Endothelial cell of hepatic sinusoid (primary cell): ENCODE data around the gene PSMD6.

ENCODE experiments used
- in situ Hi-C: cut with HindIII; loops from 2 replicates; pipeline ENCODE4 v1.10.0; 2017; ENCODE audit warnings: low sequenced_read_pairs

PSMD6 gene

DNA sequence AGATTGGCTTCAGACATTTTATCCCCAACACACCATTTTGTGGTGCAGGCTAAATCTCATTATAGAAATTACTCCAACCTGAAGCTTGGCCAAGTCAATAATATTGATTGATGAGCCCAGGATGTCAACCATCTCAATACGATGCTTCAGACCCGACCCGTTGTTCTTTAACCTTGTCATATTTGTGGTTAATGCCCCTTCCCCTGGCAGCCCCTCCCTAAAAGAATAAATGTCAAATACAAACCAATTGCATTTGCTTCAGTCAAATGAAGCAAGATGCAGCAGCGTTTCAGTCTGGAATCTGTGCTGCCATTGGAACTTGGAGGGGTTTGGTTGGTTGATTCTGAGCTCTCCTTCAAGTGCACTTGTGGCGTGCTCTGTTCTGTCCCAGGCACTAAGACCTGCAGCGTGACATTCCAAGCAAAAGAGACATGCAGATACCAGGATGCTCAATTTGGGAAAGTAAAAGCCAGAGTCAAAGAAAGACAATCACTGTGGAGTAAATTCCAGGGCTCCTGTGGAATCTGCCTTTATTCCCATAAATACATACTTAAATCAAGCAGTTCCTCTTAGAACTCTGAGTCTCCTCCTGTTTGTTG, 23.8 kb upstream of the PSMD6 start:
- in situ Hi-C loops = loop anchor here (5.0 kb wide), 1 partner anchor 425 kb away; no protein-coding TSS in a partner anchor

DNA sequence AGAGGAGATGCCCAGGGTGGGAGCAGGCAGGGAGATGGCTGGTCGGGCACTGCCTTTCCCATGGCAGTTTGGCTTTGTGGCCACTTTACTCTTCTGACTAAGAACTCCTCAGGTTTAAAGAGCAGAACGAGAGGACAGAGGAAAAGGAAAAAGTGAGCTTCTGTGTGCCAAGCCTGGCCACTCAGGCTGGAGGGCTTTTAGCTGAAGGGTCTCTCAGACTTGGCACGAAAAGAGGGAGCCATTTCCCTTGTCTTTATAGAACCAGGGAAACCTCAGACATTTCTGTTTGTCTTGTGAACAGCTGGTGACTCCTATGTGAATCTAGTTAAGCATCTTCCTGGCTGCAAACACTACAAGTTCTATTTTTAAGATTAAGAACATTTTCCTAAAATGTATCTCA, 23.3 kb upstream of the PSMD6 start:
- in situ Hi-C loops = loop anchor here (5.0 kb wide), 1 partner anchor 426 kb away; no protein-coding TSS in a partner anchor

DNA sequence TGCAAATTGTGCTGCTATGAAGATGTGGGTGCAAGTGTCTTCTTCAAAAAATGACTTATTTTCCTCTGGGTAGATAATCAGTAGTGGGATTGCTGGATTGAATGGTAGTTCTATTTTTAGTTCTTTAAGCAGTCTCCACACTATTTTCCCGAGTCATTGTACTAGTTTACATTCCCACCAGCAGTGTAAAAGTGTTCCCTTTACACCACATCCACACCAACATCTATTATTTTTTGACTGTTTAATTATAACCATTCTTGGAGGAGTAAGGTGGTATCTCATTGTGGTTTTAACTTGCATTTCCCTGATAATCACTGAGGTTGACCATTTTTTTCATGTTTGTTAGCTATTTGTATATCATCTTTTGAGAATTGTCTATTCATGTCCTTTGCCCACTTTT, 19.7 kb upstream of the PSMD6 start:
- in situ Hi-C loops = no loop called here

DNA sequence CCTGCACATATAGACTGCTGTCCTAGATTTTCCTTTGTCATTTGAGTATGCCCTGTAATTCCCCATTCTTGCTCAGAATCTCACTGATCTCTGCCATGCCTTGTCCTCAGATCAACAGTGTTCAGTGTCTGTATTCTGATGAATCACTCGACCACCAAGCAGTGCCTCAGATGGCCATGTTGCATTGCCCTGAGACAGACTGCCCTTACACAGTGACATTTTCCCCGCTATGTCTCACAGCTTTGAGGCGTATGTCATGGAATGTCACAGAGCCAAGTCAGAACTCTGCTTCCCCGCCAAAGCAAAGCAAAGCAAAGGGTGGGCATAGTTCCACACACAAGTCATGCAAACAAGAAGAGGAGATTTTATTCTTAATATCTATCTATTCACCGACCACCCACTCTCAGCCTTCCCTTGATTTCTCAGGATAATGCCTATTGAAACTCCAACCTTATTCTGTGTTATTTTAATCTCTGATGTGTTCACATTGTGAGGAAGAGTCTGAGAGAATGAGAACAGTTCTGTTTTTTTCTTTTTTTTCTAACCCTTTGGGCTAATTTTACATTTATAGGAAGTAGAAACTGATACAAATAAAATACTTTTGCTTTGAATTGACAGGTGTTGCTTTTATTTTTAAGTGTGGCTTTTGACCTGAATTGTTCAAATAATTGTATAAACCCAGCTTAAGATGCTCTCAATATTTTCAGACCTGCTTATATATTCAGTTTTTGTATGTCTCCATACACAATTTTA, 16.9 kb upstream of the PSMD6 start:
- in situ Hi-C loops = loop anchor here (10.0 kb wide), 1 partner anchor 145 kb away; no protein-coding TSS in a partner anchor

DNA sequence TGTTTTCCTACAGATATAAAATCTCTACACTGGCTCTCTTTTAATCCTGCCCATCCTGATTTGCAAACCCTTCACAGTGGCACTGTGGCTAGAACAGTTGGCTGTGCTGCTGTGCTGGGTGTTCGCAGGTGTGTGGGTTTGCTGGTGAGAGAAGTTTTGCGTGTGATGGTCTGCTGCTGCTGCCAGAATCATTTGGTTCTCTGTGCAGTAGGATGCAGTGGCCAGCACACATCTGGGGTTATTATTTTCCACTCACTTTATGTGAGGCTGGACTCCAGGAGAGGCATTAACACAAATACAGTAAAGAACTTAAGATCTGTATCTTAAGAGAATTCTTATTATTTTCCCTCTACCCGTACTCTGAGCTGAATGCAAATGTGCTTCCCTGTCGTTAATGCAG, 16.0 kb upstream of the PSMD6 start:
- in situ Hi-C loops = loop anchor here (10.0 kb wide), 1 partner anchor 145 kb away; no protein-coding TSS in a partner anchor

DNA sequence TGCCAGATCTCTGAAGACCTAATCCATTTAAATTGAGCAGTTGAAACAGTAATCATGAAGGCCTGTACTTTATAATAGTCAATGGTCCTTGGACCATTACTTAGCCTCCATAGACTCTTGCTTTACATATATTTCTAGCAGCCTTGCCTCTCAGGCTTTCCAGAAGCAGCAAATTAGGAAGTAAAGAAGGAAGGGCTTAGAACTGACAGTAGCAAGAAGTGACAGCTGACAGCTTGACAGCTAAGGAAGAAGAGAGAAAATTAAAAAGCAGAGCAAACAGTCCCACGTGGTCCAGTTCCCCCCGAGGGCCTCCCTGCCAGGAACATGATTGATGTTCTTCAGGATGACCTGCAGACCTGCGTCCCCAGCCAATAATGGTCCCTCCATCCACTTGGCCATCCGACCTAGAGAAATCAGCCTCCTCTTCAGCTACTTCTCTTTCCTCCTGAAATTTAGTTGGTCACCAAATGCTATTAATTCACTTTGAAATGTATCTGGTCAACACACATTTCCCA, 15.0 kb upstream of the PSMD6 start:
- in situ Hi-C loops = loop anchor here (10.0 kb wide), 1 partner anchor 146 kb away; no protein-coding TSS in a partner anchor

DNA sequence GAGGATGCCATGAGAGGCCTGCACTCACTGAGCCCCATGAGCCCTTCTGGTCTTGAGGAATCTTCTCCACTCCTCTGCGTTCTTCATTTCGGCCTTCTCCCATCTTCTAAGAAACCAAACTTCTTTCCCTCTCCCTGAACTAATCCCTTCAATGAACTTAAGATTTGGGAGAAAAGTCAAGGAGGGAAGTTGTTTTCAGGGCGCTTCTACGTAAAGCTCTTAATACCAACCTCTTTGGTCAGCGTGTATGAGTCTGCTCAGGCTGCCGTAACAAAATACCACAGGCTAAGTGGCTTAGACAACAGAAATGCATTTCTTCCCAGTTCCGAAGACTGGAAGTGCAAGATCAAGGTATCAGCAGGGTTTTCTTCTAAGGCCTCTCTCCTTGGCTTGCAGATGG, 13.8 kb upstream of the PSMD6 start:
- in situ Hi-C loops = loop anchor here (10.0 kb wide), 1 partner anchor 148 kb away; no protein-coding TSS in a partner anchor

DNA sequence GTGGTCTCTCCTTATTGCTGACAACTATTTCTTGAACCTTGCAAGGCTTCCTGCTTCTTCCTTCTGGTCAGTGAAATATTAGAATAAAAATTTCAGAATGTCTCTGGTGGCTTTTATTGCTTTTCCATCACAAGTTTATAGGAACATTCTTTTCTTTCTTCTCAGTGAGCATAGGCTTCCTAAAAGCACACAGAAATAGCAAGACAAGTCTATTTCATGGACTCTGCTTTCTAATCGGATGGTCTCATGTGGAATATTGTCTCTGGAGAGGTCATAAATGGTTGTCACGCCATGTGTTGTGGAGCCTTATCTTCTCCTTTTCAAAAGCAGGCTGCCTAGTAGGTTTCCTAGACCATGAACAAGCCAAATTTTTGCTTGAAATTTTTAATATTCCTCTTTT, 9.8 kb upstream of the PSMD6 start:
- in situ Hi-C loops = loop anchor here (10.0 kb wide), 1 partner anchor 152 kb away; no protein-coding TSS in a partner anchor

DNA sequence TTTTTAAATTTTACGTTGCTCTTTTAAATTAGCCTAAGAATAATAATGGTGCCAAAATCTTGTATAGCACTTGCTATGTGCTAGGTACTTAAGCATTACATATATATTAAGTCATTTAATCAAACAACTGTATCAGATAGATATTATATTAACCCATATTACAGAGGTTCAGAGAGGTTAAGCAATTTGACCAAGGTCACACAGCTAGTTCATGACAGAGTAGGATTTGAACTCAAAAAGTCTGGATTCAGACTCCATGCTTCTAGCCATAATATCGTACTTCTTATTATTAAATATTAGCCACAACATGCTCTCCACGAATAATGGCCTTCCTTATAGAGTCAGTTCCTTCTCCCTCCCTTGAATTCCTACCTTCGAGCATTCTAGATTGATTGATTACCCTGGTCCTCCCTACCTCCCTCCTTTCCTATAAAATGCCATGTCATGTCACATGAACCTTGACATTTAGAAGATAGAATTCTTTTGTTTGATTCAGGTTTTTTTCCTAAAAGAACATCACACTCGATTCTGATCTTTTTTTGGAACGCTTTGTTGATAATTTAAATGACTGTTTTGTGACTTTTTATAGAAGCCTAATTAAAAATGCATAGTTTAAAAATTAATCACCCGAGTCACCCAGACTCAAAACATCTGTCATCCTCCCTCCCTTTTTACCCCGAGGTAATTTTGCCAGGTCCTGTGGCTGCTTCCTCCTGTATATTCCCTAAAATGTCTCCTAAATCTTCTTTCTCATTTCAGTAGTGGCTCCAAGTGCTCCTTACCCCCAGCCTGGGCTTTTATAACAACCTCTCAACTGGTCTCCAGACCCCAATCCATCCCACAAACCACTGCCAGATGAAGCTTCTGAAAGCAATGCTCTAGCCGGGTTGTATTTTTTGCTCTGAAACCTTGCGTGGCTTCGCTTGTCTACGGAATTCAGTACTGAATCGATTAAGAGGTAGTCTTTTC, 8.5 kb upstream of the PSMD6 start:
- in situ Hi-C loops = loop anchor here (10.0 kb wide), 1 partner anchor 153 kb away; no protein-coding TSS in a partner anchor

DNA sequence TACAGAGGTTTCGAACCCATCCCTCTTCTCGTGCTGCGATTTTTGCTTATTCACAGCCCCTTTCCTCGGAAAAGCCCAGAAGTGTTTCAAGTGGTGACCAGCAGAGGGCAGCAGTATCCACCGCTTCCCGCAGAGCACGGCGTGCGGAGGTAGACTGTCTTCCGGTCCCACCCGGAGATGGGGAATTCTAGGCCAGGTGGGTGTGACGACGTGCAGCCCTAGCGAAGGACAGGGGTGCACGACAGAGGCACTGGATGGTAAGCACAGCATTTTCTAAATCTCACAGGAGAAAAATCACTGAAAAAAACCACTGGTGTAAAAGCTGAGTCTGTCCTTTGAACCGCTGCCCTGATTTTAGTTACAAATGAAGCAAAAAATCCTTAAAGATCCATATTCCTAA, 7.4 kb upstream of the PSMD6 start:
- in situ Hi-C loops = loop anchor here (10.0 kb wide), 1 partner anchor 154 kb away; no protein-coding TSS in a partner anchor

DNA sequence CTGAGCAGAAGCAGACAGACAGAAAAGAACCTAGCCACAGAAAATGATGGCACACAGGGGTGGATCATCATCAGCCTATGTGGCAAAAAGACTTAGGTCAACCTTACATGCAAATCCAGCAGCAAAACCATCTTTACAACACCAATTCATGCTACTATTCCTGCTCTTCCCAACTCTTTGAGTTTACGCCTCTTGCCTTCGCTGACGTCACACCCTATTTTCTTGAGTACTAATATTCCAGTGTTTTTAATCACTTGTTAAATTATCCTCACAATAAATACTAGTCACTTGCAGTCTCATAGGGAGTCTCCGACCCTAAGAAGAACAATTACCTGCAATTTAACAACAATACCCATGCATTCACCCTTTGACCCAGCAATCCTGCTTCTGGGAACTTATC, 6.0 kb upstream of the PSMD6 start:
- in situ Hi-C loops = no loop called here

DNA sequence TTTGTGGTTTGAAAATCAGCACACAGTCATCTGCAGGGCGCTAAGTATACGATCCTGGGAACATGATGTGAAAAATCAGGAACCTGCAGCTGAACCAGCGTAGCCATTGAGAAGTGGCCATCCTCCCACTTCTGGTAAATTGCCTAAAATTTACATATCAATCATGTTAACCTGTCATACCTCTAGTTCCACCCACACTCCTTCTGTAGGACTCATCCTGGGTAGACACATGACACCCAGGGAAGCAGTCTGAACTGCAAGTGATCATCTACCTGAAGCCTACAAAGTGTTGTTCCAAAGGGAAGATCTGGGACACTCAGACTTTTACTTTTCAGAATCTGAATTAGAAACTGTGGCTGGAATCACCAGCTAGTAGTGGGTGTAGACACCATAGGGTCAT, 5.5 kb upstream of the PSMD6 start:
- in situ Hi-C loops = no loop called here

DNA sequence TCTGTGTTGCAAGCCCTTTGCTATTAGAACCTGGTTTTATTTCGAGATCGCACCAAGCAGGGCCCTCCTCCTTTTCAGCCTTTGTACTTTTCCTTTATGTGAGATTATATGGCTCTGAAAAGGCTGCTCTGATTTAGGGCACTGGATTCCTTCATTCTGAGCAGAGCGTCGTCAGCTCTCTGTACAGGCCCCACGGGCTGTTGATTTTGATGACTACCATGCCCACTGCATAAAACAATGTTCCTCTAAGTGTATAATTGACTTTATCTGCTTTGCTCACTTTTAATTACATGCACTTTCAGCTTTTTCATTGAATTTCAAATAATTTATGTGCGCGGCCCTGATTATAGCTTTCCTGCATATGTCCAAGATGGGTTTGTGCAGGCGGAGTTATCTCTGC, 4.4 kb upstream of the PSMD6 start:
- in situ Hi-C loops = no loop called here

DNA sequence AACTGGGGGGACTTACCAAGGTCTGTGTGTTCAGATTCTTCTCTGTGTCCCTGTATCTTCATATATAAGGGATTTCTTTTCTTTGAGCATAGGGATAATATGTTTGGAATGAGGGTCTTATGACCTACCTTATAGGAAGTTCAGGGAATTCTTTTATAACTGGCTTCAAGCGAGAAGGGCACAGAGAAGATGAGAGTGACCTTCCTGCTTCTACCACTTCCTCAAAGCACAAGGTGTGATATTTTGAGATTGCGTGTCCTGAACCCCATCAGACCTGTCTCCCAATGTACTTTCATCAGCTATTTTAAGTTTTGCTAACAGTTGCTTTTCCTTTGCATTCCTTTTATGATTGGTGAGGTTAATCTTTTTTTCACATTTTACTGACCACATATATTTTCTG, 3.1 kb upstream of the PSMD6 start:
- in situ Hi-C loops = no loop called here

DNA sequence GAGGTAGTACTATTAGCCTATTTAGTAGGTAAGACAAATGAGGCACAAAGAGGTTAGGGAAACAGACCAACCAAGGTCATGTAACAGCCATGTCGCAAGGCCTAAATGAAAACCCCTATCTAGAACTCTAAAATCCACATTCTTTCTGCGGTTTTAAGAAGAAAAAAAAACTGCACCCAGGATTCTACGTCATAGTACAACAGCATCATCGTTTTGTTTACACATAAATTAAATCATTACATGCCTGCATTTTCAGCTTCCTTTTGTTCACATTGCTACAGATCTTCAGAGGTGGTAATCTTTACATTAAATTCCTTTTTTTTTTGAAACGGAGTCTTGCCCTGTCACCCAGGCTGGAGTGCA, 548 bp upstream of the PSMD6 start:
- in situ Hi-C loops = no loop called here

DNA sequence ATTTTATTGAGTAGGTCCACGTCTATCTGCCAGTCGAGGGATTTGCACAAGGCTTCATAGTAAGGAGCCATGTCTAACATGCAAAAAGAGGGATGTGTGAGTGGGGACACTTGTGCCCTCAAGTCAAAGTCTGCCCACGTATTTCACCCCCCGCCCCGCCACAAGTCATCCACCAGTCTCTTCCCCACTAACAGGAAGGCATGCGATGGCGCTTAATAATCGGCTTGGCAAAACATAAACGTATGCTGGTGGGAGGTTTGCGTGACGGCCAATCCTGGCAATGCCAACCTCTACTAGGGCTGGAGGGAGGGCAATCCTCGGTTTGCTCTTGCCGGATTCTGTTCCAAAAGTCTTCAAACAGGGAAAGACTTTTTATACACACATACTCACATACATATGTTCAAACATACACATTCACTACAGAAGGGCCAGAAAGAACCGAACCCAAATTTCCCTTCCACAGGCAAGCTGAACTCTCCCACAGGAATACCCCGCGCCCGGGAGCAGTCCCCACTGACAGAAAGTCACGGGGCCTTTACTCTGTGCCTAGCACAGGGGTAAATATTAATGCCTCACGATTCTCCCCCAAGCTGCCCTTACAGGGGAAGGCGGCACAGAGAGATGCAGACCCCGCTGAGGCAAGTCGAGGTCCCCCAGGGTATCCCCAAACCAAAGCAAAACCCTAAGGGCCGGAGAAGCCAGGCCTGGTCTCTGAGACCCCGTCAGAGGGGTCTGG, 675 bp downstream of the PSMD6 start:
- in situ Hi-C loops = no loop called here

DNA sequence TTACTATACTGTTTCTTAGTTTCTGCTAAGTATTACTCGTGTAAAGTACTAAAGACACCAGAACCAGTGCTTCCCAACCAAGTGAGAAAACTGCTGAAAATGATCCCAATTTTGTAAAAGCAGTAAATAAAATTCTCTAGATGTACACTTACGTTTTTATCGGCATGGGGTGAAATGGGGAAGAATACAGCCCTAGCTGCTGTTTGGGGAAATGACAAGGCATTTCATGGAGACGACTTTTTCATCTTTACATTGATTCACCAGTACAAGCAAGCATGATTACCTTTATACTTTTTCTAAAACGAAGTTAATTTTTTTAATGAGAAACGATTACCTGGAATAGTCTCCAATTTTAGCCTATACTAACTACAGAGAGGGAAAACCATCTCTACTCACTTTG, 1.4 kb downstream of the PSMD6 start:
- in situ Hi-C loops = no loop called here

DNA sequence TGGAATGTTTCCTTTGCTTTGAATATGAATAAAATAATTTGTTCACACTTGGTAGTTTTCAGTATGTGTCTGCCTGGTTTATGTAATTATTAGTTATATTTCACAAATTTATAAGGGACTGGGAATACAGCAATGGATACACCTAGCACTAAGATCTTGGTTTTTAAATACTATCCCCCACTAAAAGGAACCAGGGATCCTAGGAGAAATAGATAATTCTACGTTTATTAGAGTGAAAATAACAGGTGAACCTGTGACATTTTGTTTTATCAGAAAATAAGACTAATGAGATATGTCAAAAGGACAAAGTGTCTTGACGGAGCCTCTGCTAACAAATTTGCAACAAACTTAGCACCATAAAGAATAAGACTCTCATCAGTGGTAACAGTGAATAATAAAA, 3.4 kb downstream of the PSMD6 start:
- in situ Hi-C loops = no loop called here

DNA sequence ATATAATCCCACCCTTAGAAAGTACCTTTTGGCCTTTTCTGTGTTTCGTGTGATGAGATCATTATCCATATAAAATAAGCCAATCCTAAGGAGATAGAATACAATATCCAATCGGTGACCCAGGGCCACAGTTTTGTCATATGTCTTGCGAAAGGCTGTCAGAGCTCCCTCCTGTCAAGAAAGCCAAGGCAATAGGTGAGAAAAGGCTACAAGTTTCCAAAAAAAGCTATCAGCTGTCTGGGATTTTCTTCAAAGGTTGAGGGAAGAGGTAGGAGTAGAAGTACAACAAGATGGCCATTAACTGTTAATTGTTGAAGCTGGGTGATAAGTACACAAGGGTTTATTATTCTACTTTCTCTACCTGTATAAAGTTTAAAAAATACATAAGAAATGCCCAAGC, 4.0 kb downstream of the PSMD6 start:
- in situ Hi-C loops = no loop called here

DNA sequence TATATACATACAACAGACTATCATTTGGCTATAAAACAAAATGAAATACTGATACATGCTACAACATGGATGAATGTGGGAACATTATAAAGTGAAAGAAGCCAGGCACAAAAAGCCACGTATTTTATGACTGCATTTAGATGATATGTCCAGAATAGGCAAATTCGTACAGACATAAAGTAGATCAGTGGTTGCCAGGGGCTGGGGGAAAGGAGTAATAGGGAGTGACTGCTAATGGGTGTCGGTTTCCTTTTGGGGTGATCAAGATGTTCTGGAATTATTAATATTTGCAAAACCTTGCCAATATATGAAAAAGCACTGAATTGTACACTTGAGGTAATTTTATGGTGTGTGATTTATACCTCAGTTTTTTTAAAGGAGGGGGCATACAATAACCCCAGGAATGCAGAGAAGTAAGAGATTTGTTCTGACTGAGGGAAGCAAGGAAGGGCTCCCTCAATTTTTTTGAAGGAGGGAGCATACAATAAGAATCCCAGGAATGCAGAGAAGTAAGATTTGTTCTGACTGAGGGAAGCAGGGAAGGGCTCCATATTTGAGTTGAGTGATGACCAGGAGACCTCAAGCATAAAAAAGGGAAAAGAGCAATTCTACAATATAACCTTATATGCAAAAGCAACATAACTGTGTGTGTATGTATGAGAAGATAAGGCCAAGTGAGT, 6.2 kb downstream of the PSMD6 start:
- in situ Hi-C loops = no loop called here
